ENCODE data around the gene OBP2B. TPM values are rescaled to one million over a fixed set of nuclear protein-coding genes. Genes with fewer than 3 reads are reported as not detected.
"Not testable (repeated sequence)": the region's sequence is repeated elsewhere in the genome, so short reads cannot be mapped to it uniquely, and the experiment has no call there.

Gene OBP2B
- total and polyA plus RNA-seq, 7 donors: not detected

DNA sequence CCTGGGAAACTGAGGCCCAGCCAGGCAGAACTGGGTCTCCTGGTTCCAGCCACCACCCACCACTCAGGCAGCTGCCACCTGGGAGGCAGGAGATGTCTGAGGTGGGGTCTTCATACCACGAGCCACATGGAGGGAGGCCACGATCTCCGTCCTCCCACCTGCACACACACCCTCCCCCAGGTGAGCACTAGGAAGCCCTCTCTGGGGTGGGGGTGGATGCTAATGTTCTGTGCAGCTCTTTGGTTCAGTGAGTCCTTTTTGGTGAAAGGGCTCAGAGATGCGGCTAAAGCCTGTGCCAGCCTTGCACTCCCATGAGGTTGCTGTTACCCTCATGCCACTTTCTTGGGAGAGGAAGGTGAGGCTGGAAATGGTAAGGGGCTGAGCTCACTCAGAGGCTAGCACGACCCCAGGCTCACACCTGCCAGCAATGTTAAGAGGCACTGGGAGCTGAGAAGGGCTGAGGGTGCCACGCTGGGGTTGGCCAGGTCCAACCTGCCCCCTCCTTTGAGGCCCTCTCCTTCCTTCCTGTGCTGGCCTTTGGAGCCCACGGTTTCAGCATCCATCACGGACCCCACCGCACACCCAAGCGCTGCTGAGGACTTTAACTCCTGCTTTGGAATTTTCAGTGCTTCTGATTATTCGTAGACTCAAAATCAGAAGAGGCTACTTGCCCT lies 26.6 kb upstream of the OBP2B start:
- TF ChIP-seq POLR2A (IDR thresholded peaks at IDR 0.05): no peak
- no peak for TF ChIP-seq CTCF (IDR thresholded peaks at IDR 0.05)
- no peak for TF ChIP-seq EP300 (IDR thresholded peaks at IDR 0.05)
- H3K27me3 ChIP-seq: peaks cover 0 to 19% (median 5%) of the 10 kb centered on the region in 3 donors
- H3K4me3 ChIP-seq: no peak overlapping the region
- WGBS, 2 donors: 81 to 83% methylated on average over 11 of the region's 11 CpGs
- intact Hi-C loops (cut with DNase I): no loop called here
- H3K27ac ChIP-seq: no peak overlapping the region
- no peaks in the 10 kb centered on the region for H3K9me3 ChIP-seq
- DNase-seq: peak; percentile 64
- H3K36me3 ChIP-seq: no peaks in the 10 kb centered on the region
- H3K4me1 ChIP-seq: peaks cover 0 to 16% (median 11%) of the 10 kb centered on the region in 4 donors

GRCh38 chr9:133234577-133235322 lies 25.7 kb upstream of the OBP2B start:
- DNase-seq: peak; percentile 58
- peak overlapping the region in 1 of 4 donors; percentile 32 for H3K27ac ChIP-seq
- intact Hi-C loops (cut with DNase I): no loop called here
- H3K9me3 ChIP-seq: no peaks in the 10 kb centered on the region
- no peaks in the 10 kb centered on the region for H3K36me3 ChIP-seq
- peaks cover 0 to 16% (median 11%) of the 10 kb centered on the region in 4 donors for H3K4me1 ChIP-seq
- TF ChIP-seq POLR2A (IDR thresholded peaks at IDR 0.05): no peak
- TF ChIP-seq EP300 (IDR thresholded peaks at IDR 0.05): no peak
- no peak for TF ChIP-seq POLR2AphosphoS5 (IDR thresholded peaks at IDR 0.05)
- TF ChIP-seq CTCF (IDR thresholded peaks at IDR 0.05): no peak
- WGBS, 2 donors: 94% methylated on average over 31 of the region's 31 CpGs
- H3K27me3 ChIP-seq: peaks cover 0 to 19% (median 5%) of the 10 kb centered on the region in 3 donors
- H3K4me3 ChIP-seq: no peak overlapping the region

DNA sequence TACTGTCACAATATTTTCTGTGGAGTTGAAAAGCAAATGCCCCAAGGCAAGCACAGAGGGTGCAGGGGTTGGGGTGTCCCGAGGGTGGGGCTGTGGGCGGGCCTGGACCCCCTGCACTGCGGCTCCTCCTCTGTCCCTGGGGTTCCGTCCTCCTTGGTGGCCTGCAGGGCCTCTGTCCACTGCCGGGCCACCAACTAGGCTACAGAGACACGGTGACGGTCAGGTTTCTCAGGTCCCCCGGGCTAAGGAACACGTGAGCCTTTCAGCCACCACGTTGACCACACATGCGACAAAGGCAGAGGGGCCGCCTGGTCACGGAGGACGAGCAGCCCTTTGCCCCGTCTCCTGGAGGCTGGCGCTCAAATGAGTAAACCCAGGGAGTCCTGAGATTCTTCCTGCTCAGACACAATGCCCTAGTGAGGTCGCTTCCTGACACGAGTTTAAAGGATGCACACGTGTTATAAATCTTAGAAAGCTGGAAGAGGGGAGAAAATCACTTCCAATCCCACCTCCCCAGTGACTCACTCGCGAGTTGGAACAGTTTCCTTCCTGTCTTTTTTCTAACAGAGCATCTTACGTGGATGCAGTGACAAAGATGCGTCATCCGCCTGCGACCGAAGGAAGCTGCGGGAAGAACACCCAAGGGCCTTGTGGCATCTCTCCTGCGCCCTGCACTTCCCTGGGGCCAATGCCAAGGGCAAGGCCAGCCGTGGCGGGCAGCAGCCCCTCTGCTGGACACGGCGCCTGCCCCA lies 24.8 kb upstream of the OBP2B start:
- Histone ChIP-seq H3K36me3 (no peaks in the 10 kb centered on the region), H3K9me3 (no peaks in the 10 kb centered on the region), H3K27ac (peak overlapping the region in 1 of 4 donors; percentile 32), H3K4me3 (no peak overlapping the region), H3K4me1 (peaks cover 0 to 9% (median 7%) of the 10 kb centered on the region in 4 donors), H3K27me3 (peaks cover 0 to 10% (median 2%) of the 10 kb centered on the region in 3 donors)
- TF ChIP-seq EP300 (IDR thresholded peaks at IDR 0.05) (no peak), POLR2A (IDR thresholded peaks at IDR 0.05) (no peak), CTCF (IDR thresholded peaks at IDR 0.05) (no peak), POLR2AphosphoS5 (IDR thresholded peaks at IDR 0.05) (no peak)
- WGBS, 2 donors: 85 to 87% methylated on average over 32 of the region's 32 CpGs
- intact Hi-C loops (cut with DNase I): no loop called here
- DNase-seq: peak; percentile 38

- H3K27me3 ChIP-seq: peaks cover 0 to 10% (median 0%) of the 10 kb centered on the region in 3 donors
- H3K27ac ChIP-seq; intact Hi-C loops (cut with DNase I); H3K4me1 ChIP-seq; H3K9me3 ChIP-seq; H3K36me3 ChIP-seq; H3K4me3 ChIP-seq: not testable (repeated sequence)
- peak; percentile 27 for DNase-seq
- WGBS, 2 donors: 17 to 67% methylated on average over 24 of the region's 24 CpGs
These were observed 23.0 kb upstream of the OBP2B start for GRCh38 chr9:133231934-133232568.

DNA sequence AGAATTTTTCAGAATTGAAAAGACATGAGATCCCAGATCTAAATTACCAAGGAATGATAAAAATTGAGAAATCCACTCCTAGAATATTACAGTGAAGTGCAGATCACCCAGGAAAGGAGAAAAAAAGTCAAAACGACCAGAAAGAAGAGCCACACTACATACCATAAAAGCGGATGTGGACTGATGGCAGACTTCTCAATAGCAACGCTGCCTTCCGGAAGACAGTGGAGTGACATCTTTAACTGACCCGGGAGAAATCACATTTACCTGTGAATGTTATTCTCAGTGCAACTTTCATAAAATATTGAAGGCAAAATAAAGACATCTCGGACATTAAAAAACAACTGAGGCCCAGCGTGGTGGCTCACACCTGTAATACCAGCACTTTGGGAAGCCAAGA lies 21.5 kb upstream of the OBP2B start:
- H3K9me3 ChIP-seq; H3K36me3 ChIP-seq; H3K4me3 ChIP-seq; H3K4me1 ChIP-seq; H3K27ac ChIP-seq; DNase-seq; intact Hi-C loops (cut with DNase I): not testable (repeated sequence)
- 92 to 94% methylated on average over 7 of the region's 7 CpGs for WGBS, 2 donors
- H3K27me3 ChIP-seq: peaks cover 0 to 21% (median 0%) of the 10 kb centered on the region in 3 donors

Measured in sigmoid colon (tissue), 7 donors.